PC-3 (cell line): ENCODE results near the gene ECEL1. TPM values are rescaled to one million over a fixed set of nuclear protein-coding genes. Genes with fewer than 3 reads are reported as not detected.

Experiments used
- ATAC-seq: fragments of 200-7000 bp; cut with Tn5 transposase; 2 replicates; pipeline ENCODE4 v1.9.1; 2020; ENCODE audit warnings: mild to moderate bottlenecking, moderate library complexity
- BruUV-seq: library from RNA; stranded (reverse); fragments of 400-500 nt; replicated peaks from 2 replicates; lab custom pipeline; 2021; lab: Mats Ljungman, UMichigan
- CTCF ChIA-PET: fragments of 300-600 bp; sonication (Branson Sonifier 250); formaldehyde crosslinking; loops from one replicate; lab custom pipeline; 2022; ENCODE audit warnings: antibody characterized with exemption; lab: Charles Lee
- POLR2A ChIA-PET: fragments of 300-600 bp; sonication (Branson Sonifier 250); formaldehyde crosslinking; loops from one replicate; lab custom pipeline; 2022; ENCODE audit warnings: antibody characterized with exemption; ENCODE audit not compliant: unreplicated experiment; lab: Charles Lee
- DNase-seq: peaks from one replicate; pipeline ENCODE4 v3.0.0-alpha.2; 2015
- H2AFZ ChIP-seq: fragments of 300-600 bp; sonication (generic); 2 replicates; pipeline ENCODE4 v1.6.0; 2016; ENCODE audit warnings: antibody characterized with exemption, low read length
- H3F3A ChIP-seq: fragments of 300-600 bp; sonication (generic); one replicate; pipeline ENCODE4 v1.6.0; 2017; ENCODE audit warnings: antibody characterized with exemption, low read length, control low read depth, mild to moderate bottlenecking; ENCODE audit not compliant: unreplicated experiment
- H3K27ac ChIP-seq: fragments of 300-600 bp; sonication (generic); 2 replicates; pipeline ENCODE4 v1.5.1; 2016; ENCODE audit warnings: mild to moderate bottlenecking, low read length
- H3K27me3 ChIP-seq: fragments of 300-600 bp; sonication (generic); 2 replicates; pipeline ENCODE4 v1.6.1; 2016; ENCODE audit warnings: low read length, mixed read lengths
- H3K36me3 ChIP-seq: fragments of 300-600 bp; sonication (generic); 2 replicates; pipeline ENCODE4 v1.6.1; 2016; ENCODE audit warnings: low read depth, mixed run types, low read length, mixed read lengths
- H3K4me1 ChIP-seq: fragments of 300-600 bp; sonication (generic); 2 replicates; pipeline ENCODE4 v1.5.1; 2016; ENCODE audit warnings: low read length; ENCODE audit not compliant: insufficient read depth
- H3K4me2 ChIP-seq: fragments of 300-600 bp; sonication (generic); 2 replicates; pipeline ENCODE4 v1.6.0; 2016; ENCODE audit warnings: low read length
- H3K4me3 ChIP-seq: fragments of 300-600 bp; sonication (generic); 2 replicates; pipeline ENCODE4 v1.5.1; 2016; ENCODE audit warnings: mild to moderate bottlenecking, low read length, mixed read lengths
- H3K79me2 ChIP-seq: fragments of 300-600 bp; sonication (generic); 2 replicates; pipeline ENCODE4 v1.6.1; 2017; ENCODE audit warnings: low read length, mixed read lengths
- H3K9ac ChIP-seq: fragments of 300-600 bp; sonication (generic); 2 replicates; pipeline ENCODE4 v1.6.0; 2016; ENCODE audit warnings: mild to moderate bottlenecking, low read length
- H3K9me2 ChIP-seq: fragments of 300-600 bp; sonication (generic); replicated peaks from 2 replicates; pipeline ENCODE4 v1.6.1; 2016; ENCODE audit warnings: mixed run types, low read length, mixed read lengths
- H3K9me3 ChIP-seq: fragments of 300-600 bp; sonication (generic); 2 replicates; pipeline ENCODE4 v1.6.1; 2016; ENCODE audit warnings: low read length, mixed read lengths
- H4K20me1 ChIP-seq: fragments of 300-600 bp; sonication (generic); 2 replicates; pipeline ENCODE4 v1.6.1; 2016; ENCODE audit warnings: low read length, mixed read lengths
- EZH2 ChIP-seq: fragments of 300-600 bp; sonication (generic); IDR thresholded peaks from one replicate; pipeline ENCODE4 v1.6.1; 2017; ENCODE audit warnings: antibody characterized with exemption, mild to moderate bottlenecking, low read length; ENCODE audit not compliant: unreplicated experiment
- EZH2phosphoT487 ChIP-seq: fragments of 300-600 bp; sonication (generic); IDR thresholded peaks from 2 replicates; pipeline ENCODE4 v1.6.1; 2018; ENCODE audit warnings: mild to moderate bottlenecking, antibody characterized with exemption, low read length, borderline replicate concordance
- intact Hi-C: fragments of 100-400 bp; cut with micrococcal nuclease; formaldehyde crosslinking; loops from 2 replicates; pipeline ENCODE4 v1.9.0; 2023
- total RNA-seq: library from RNA; depleted of rRNA; stranded (reverse); fragments of >200 nt; gene quantifications from 2 replicates; pipeline ENCODE4 v1.2.3, GENCODE V29; 2014
- TF ChIP-seq, protein P1 (sequence below): fragments of 300-600 bp; sonication (generic); conservative IDR thresholded peaks from 2 replicates; pipeline ENCODE4 v1.5.1; 2017; ENCODE audit warnings: antibody characterized with exemption, low read depth, mild to moderate bottlenecking, low read length

ECEL1 gene
- total RNA-seq, 1 experiment from 2014 or later, result not detected

DNA sequence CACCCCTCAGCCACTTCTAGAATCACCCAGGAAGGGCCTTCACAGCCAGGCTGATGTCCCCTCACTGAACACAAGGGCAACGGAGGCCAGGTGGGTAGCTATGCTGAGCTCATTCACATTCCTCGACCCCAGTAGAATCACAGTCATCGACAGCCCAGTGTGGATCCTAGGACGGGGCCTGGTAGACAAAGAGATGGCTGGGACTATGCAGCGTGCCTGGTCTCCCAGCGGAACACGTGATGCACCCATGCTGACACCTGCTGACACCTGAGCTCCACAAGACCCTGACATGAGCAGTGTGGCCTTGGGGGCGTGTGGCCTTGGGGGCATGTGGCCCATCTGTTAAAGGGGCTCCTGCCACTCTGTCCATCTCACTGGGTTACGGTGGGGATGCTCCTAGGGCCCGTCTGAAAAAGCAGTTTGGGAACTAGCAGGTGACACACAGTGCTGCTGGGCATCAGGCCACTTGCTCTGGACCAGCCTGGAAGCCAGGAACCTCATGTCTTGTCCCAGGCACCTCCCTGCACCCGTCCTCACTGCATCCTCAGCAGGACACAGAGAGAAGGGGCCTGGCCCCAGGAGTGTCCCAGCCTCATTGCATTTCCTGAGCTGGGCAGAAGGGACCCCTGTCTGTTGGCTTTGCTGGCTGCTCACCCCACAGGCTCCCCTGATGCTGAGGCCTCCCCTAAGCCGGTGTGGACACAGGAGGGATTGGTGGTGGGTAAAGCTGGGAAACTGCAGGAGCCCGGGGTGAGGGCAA, 9.7 kb downstream of the ECEL1 start:
- Histone ChIP-seq H3K79me2 (no peaks in the 10 kb centered on the region), H3K27ac (no peak overlapping the region), H3K9ac (no peak overlapping the region), H3K4me3 (no peak overlapping the region), H3K9me3 (no peaks in the 10 kb centered on the region), H3K9me2 (no peaks in the 10 kb centered on the region), H4K20me1 (no peaks in the 10 kb centered on the region), H3K4me1 (no peaks in the 10 kb centered on the region), H2AFZ (no peak overlapping the region), H3K4me2 (no peak overlapping the region), H3K27me3 (peaks cover 25% of the 10 kb centered on the region), H3K36me3 (no peaks in the 10 kb centered on the region), H3F3A (no peaks in the 10 kb centered on the region)
- BruUV-seq, result no TSS peak
- CTCF ChIA-PET, result no interaction called here
- intact Hi-C loops, result no loop called here
- TF ChIP-seq EZH2 (no peak), EZH2phosphoT487 (no peak)
- TF ChIP-seq, protein P1, sequence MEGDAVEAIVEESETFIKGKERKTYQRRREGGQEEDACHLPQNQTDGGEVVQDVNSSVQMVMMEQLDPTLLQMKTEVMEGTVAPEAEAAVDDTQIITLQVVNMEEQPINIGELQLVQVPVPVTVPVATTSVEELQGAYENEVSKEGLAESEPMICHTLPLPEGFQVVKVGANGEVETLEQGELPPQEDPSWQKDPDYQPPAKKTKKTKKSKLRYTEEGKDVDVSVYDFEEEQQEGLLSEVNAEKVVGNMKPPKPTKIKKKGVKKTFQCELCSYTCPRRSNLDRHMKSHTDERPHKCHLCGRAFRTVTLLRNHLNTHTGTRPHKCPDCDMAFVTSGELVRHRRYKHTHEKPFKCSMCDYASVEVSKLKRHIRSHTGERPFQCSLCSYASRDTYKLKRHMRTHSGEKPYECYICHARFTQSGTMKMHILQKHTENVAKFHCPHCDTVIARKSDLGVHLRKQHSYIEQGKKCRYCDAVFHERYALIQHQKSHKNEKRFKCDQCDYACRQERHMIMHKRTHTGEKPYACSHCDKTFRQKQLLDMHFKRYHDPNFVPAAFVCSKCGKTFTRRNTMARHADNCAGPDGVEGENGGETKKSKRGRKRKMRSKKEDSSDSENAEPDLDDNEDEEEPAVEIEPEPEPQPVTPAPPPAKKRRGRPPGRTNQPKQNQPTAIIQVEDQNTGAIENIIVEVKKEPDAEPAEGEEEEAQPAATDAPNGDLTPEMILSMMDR, result no peak
- ATAC-seq, result no peak
- DNase-seq, result no peak
- POLR2A ChIA-PET, result no interaction called here

DNA sequence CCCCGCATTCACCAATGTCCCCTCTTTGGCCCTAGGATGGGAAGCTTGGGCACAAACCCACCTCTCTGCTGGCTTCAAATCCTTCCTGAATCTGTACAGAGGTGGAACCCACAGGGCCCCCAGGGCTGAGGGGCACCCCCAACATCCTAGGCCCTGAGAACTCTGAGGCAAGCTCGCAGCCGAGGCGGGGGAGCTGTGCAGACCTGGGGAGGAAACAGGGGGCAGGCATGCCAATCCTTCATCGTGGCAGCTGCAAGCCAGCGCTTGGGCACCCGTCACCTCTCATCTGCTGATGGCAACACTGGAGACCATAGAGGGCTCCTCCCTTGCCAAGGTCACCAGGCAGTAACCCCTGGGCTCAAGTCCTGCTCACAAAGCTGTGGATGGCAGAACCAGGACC, 10.8 kb downstream of the ECEL1 start:
- ChIA-PET POLR2A (no interaction called here), CTCF (no interaction called here)
- TF ChIP-seq EZH2phosphoT487 (no peak), EZH2 (no peak)
- TF ChIP-seq, protein P1, result no peak
- H3K4me1 ChIP-seq, result no peaks in the 10 kb centered on the region
- ATAC-seq, result no peak
- no peaks in the 10 kb centered on the region for H3K36me3 ChIP-seq
- no TSS peak for BruUV-seq
- H3F3A ChIP-seq, result no peaks in the 10 kb centered on the region
- no peak for DNase-seq
- H3K4me3 ChIP-seq, result no peak overlapping the region
- H3K9me3 ChIP-seq, result no peaks in the 10 kb centered on the region
- H4K20me1 ChIP-seq, result no peaks in the 10 kb centered on the region
- peaks cover 36% of the 10 kb centered on the region for H3K27me3 ChIP-seq
- H3K27ac ChIP-seq, result no peak overlapping the region
- H3K79me2 ChIP-seq, result no peaks in the 10 kb centered on the region
- intact Hi-C loops, result no loop called here
- H3K9me2 ChIP-seq, result no peaks in the 10 kb centered on the region
- H3K9ac ChIP-seq, result no peak overlapping the region
- H2AFZ ChIP-seq, result no peak overlapping the region
- no peak overlapping the region for H3K4me2 ChIP-seq

DNA sequence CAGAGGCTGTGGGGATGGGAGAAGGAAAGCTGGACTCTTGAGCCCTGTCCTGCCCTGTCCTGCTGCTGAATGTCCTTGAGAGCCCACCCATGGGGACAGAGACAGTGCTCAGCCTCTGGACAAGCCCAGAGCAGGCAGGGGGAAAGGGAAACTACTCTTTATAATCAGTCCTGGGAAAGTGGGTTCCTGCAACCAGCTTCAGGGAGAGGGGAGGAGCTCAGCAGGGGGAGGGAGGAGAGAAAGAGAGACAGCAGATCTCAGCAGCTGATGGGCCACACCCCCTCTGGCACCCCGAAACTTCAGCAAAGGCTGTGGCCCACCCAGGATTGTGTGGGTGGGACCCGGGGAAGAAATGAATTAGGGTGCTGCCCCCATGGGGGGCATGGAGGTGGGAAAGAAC, 11.6 kb downstream of the ECEL1 start:
- DNase-seq, result no peak
- Histone ChIP-seq H3K36me3 (no peaks in the 10 kb centered on the region), H3K9me2 (no peaks in the 10 kb centered on the region), H3K4me1 (no peaks in the 10 kb centered on the region), H3K27ac (no peak overlapping the region), H3F3A (no peaks in the 10 kb centered on the region), H3K27me3 (peaks cover 41% of the 10 kb centered on the region), H4K20me1 (no peaks in the 10 kb centered on the region), H3K9me3 (no peaks in the 10 kb centered on the region), H3K4me2 (no peak overlapping the region), H3K79me2 (no peaks in the 10 kb centered on the region), H3K9ac (no peak overlapping the region), H3K4me3 (no peak overlapping the region), H2AFZ (no peak overlapping the region)
- TF ChIP-seq EZH2 (no peak), EZH2phosphoT487 (no peak)
- no TSS peak for BruUV-seq
- no peak for ATAC-seq
- POLR2A ChIA-PET, result no interaction called here
- intact Hi-C loops, result no loop called here
- CTCF ChIA-PET, result no interaction called here
